PFSK-1 (cell line): ENCODE data around the gene CTDSP2.

Experiments used
- POLR2AphosphoS5 ChIP-seq: IDR thresholded peaks from 2 replicates; pipeline ENCODE4 v1.6.1; 2012; ENCODE audit warnings: low read depth, mild to moderate bottlenecking, control low read depth, low read length, moderate library complexity
- TAF1 ChIP-seq: IDR thresholded peaks from 2 replicates; pipeline ENCODE4 v1.6.1; 2012; ENCODE audit warnings: low read length, control low read depth, borderline replicate concordance; ENCODE audit not compliant: insufficient read depth

- TF ChIP-seq TAF1 (no peak), POLR2AphosphoS5 (no peak)
Observed at GRCh38 chr12:57808351-57808750, 38.2 kb downstream of the CTDSP2 start.
